Lung (tissue), 12 donors: ENCODE measurements around the gene E2F4. TPM values are rescaled to one million over a fixed set of nuclear protein-coding genes. Genes with fewer than 3 reads are reported as not detected.
A peak's percentile ranks its signal among the peaks of the same experiment; 100 is the strongest.

Experiments
- ATAC-seq: fragments of 200-7000 bp; cut with Tn5 transposase; one replicate; pipeline ENCODE4 v1.9.1; 2020; ENCODE audit warnings: moderate number of reproducible peaks; ENCODE audit not compliant: insufficient read depth, low FRiP score
- DNase-seq, 3 donors: peaks; one replicate each; pipeline ENCODE4 v3.0.0-alpha.2; 2013 to 2017
- H3K27ac ChIP-seq, 2 donors: one replicate each; pipeline ENCODE4 v1.5.1; 2013; ENCODE audit warnings: mild to moderate bottlenecking in 2 of 2, moderate library complexity in 2 of 2, control low read depth in 1 of 2, inconsistent platforms in 1 of 2, low read depth in 1 of 2, low read length in 1 of 2
- H3K27me3 ChIP-seq, 3 donors: one replicate each; pipeline ENCODE4 v1.5.1; 2013; ENCODE audit warnings: low read length in 2 of 3; ENCODE audit not compliant: control insufficient read depth in 3 of 3, insufficient read depth in 3 of 3
- H3K36me3 ChIP-seq, 4 donors: one replicate each; pipeline ENCODE4 v1.5.1; 2013; ENCODE audit warnings: low read length in 4 of 4, mild to moderate bottlenecking in 1 of 4, moderate library complexity in 1 of 4; ENCODE audit not compliant: control insufficient read depth in 4 of 4, insufficient read depth in 4 of 4
- H3K4me1 ChIP-seq, 5 donors: one replicate each; pipeline ENCODE4 v1.5.1; 2013; ENCODE audit warnings: low read length in 5 of 5, mild to moderate bottlenecking in 2 of 5, moderate library complexity in 1 of 5; ENCODE audit not compliant: control insufficient read depth in 5 of 5, insufficient read depth in 5 of 5
- H3K4me3 ChIP-seq: one replicate; pipeline ENCODE4 v1.5.1; 2013; ENCODE audit warnings: mild to moderate bottlenecking, control low read depth, moderate library complexity
- H3K9ac ChIP-seq, 2 donors: one replicate each; pipeline ENCODE4 v1.5.1; 2013; ENCODE audit warnings: low read length in 2 of 2, control low read depth in 1 of 2; ENCODE audit not compliant: insufficient read depth in 1 of 2
- H3K9me3 ChIP-seq, 4 donors: one replicate each; pipeline ENCODE4 v1.5.1; 2013; ENCODE audit warnings: low read length in 3 of 4, mild to moderate bottlenecking in 1 of 4, moderate library complexity in 1 of 4; ENCODE audit not compliant: control insufficient read depth in 4 of 4, insufficient read depth in 3 of 4
- CTCF ChIP-seq: IDR thresholded peaks from 2 replicates; pipeline ENCODE4 v1.5.1; 2012; ENCODE audit warnings: mild to moderate bottlenecking; ENCODE audit errors: control extremely low read depth, extremely low read depth
- WGBS, 2 donors: extraction: QIAGEN DNeasy Blood & Tissue Kit; methylation state at CpG; one replicate each; pipeline ENCODE4 v1.1.7; 2013; 5-methylcytosine and 5-hydroxymethylcytosine counted together
- polyA plus RNA-seq, 2 donors: library from polyadenylated mRNA; stranded (reverse); fragments of 200-250 nt; gene quantifications; one replicate each; pipeline ENCODE4 v1.2.1, GENCODE V29; 2013
- total RNA-seq, 2 donors: library from RNA; depleted of rRNA in 1 of 2; stranded (reverse); fragments of >200 nt in 1 of 2; gene quantifications; one replicate each; pipeline ENCODE4 v1.2.1, GENCODE V29; 2014 to 2021
- donor health status: control.
- donor health status: control.
- donor health status: Bipolar disorder and iron deficiency.
- donor health status: healthy.
- donor health status: DM: yes; HTN: yes; CAD: no.

E2F4 gene
- total and polyA plus RNA-seq, 4 donors: 27.8 to 86.1 (median 56.4) TPM

- H3K9me3 ChIP-seq: no peaks in the 10 kb centered on the region
- H3K4me3 ChIP-seq: peak within 1 kb of the TSS; percentile 45
- no peak for ATAC-seq
- no peaks in the 10 kb centered on the region for H3K27me3 ChIP-seq
- 33 to 42% methylated on average over 6 of the region's 6 CpGs for WGBS, 2 donors
- peak in 1 of 3 donors; percentile 22 for DNase-seq
- peaks cover 8 to 33% (median 18%) of the 10 kb centered on the region in 5 donors for H3K4me1 ChIP-seq
- no peak within 1 kb of the TSS for H3K9ac ChIP-seq
- no peak for TF ChIP-seq CTCF
- peaks cover 6 to 11% (median 10%) of the 10 kb centered on the region in 4 donors for H3K36me3 ChIP-seq
- peak within 1 kb of the TSS in 1 of 2 donors; percentile 56 for H3K27ac ChIP-seq
These were observed 1.9 kb upstream of the E2F4 start, which contains the start of gene EXOC3L1 for GRCh38 chr16:67190041-67190440. Gene EXOC3L1 (minus strand): TSS chr16:67190136. CDS start chr16:67189676, 460 bp downstream.

GRCh38 chr16:67190448-67191399 is 1.2 kb upstream of the E2F4 start:
- no peak for ATAC-seq
- no peak for TF ChIP-seq CTCF
- 77% methylated on average over 13 of the region's 13 CpGs for WGBS, 2 donors
- Histone ChIP-seq H3K9me3 (no peaks in the 10 kb centered on the region), H3K36me3 (peaks cover 11 to 18% (median 13%) of the 10 kb centered on the region in 4 donors), H3K9ac (no peak overlapping the region), H3K27ac (peak overlapping the region in 1 of 2 donors; percentile 56), H3K27me3 (no peaks in the 10 kb centered on the region), H3K4me3 (no peak overlapping the region), H3K4me1 (peaks cover 8 to 26% (median 12%) of the 10 kb centered on the region in 5 donors)
- DNase-seq: no peak

DNA sequence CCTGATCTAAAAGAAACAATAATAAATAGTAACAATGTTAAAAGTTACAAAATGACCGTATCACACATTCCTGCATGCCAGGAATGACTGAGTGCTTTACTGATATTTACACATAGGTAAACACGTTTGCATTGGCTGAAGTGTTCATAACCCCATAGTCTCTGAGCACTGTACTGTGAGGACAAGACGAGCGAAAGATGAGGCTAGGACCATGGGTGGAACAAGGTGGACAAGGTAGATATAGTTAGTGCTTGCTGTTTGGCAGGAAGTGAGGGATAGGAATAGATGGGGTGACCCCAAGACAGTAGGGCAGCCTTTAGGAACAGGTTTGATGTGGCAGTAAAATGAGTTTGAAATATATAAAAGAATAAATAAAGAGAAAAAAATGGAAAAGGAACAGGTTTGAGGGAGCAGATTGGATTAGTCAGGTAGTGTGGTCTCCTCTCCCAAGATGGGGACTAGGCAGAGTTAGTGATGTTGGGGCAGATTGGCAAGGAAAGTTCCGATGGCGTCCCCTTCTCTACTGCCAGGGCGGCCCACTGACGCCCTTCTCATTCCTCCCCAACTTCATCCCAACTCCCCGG is 452 bp upstream of the E2F4 start:
- TF ChIP-seq CTCF: no peak
- Histone ChIP-seq H3K27ac (no peak overlapping the region), H3K9ac (no peak overlapping the region), H3K9me3 (no peaks in the 10 kb centered on the region), H3K27me3 (no peaks in the 10 kb centered on the region), H3K4me3 (peak overlapping the region; percentile 26), H3K4me1 (peaks cover 8 to 23% (median 11%) of the 10 kb centered on the region in 5 donors), H3K36me3 (peaks cover 12 to 26% (median 18%) of the 10 kb centered on the region in 4 donors)
- WGBS, 2 donors: 18 to 24% methylated on average over 9 of the region's 9 CpGs
- ATAC-seq (no peak), DNase-seq (no peak)
